HepG2 (cell line): ENCODE data around the gene TAF6. TPM values are rescaled to one million over a fixed set of nuclear protein-coding genes. Genes with fewer than 3 reads are reported as not detected.
A peak's percentile ranks its signal among the peaks of the same experiment; 100 is the strongest.

Source experiments
- FLYWCH1 ChIP-seq: sonication (generic); formaldehyde crosslinking; IDR thresholded peaks from 2 replicates; pipeline ENCODE4 v1.8.1; 2023; ENCODE audit warnings: mild to moderate bottlenecking, missing genetic modification reagents
- HMG20A ChIP-seq: IDR thresholded peaks from 2 replicates; pipeline ENCODE4 v1.6.1; 2016; ENCODE audit warnings: borderline replicate concordance
- MYC ChIP-seq: sonication (generic); formaldehyde crosslinking; IDR thresholded peaks from 2 replicates; pipeline ENCODE4 v1.9.0; 2021; ENCODE audit warnings: missing genetic modification reagents, borderline replicate concordance
- NR2F6 ChIP-seq, 2 experiments: IDR thresholded peaks; 2 replicates each; pipeline ENCODE4 v1.6.1; 2016; ENCODE audit warnings: antibody characterized with exemption in 1 of 2, mild to moderate bottlenecking in 1 of 2
- NR3C1 ChIP-seq: sonication (generic); formaldehyde crosslinking; IDR thresholded peaks from 2 replicates; pipeline ENCODE4 v1.4.0; 2020; ENCODE audit warnings: missing genetic modification reagents
- ZNF235 ChIP-seq: sonication (generic); formaldehyde crosslinking; IDR thresholded peaks from 2 replicates; pipeline ENCODE4 v1.8.1; 2023; ENCODE audit warnings: mild to moderate bottlenecking, missing genetic modification reagents, borderline replicate concordance
- ZNF337 ChIP-seq: sonication (generic); formaldehyde crosslinking; IDR thresholded peaks from 2 replicates; pipeline ENCODE4 v1.5.1; 2020; ENCODE audit warnings: missing genetic modification reagents, low read depth, mild to moderate bottlenecking, borderline replicate concordance
- ZNF703 ChIP-seq: sonication (generic); formaldehyde crosslinking; IDR thresholded peaks from 2 replicates; pipeline ENCODE4 v1.5.1; 2020; ENCODE audit warnings: missing genetic modification reagents, mild to moderate bottlenecking, moderate library complexity, borderline replicate concordance
- ZNF780A ChIP-seq: sonication (generic); formaldehyde crosslinking; IDR thresholded peaks from 2 replicates; pipeline ENCODE4 v1.8.0; 2022; ENCODE audit warnings: mild to moderate bottlenecking, missing genetic modification reagents, moderate library complexity
- polyA plus RNA-seq, 8 experiments: library from polyadenylated mRNA; depleted of rRNA in 3 of 8; stranded (reverse) in 7 of 8; unstranded in 1 of 8; fragments of >200 nt; fragmentation: Illumina TruSeq in 4 of 8; extraction: Trizol in 4 of 8; gene quantifications; 2 replicates each; pipeline versions ENCODE4 v1.2.1 to v1.2.3, GENCODE V29; 2011 to 2016; ENCODE audit warnings: low read depth in 4 of 8, missing spikeins in 1 of 8, mixed read lengths in 1 of 8; ENCODE audit not compliant: insufficient read depth in 1 of 8
- total RNA-seq, 5 experiments: library from RNA; depleted of rRNA; stranded (reverse); fragments of >200 nt; fragmentation: Illumina TruSeq; extraction: Trizol; gene quantifications; 2 replicates each; pipeline ENCODE4 v1.2.3, GENCODE V29; 2016; ENCODE audit warnings: low read depth in 1 of 5
- TF ChIP-seq, protein P1 (sequence below): sonication (generic); formaldehyde crosslinking; IDR thresholded peaks from 2 replicates; pipeline ENCODE4 v1.4.0; 2020; ENCODE audit warnings: missing genetic modification reagents, borderline replicate concordance
- TF ChIP-seq, protein P2 (sequence below), 2 experiments: fragments of 450-650 bp in 1 of 2; sonication (generic) in 1 of 2; formaldehyde crosslinking in 1 of 2; IDR thresholded peaks; 2 replicates each; pipeline versions ENCODE4 v1.6.1 to v1.8.0; 2016 to 2022; ENCODE audit warnings: antibody characterized with exemption in 1 of 2, mild to moderate bottlenecking in 1 of 2, missing genetic modification reagents in 1 of 2
- TF ChIP-seq, protein P3 (sequence below): sonication (generic); formaldehyde crosslinking; IDR thresholded peaks from 2 replicates; pipeline ENCODE4 v1.4.0; 2020; ENCODE audit warnings: mild to moderate bottlenecking, low read depth, missing genetic modification reagents

Gene TAF6
- total and polyA plus RNA-seq, 2 of the 13 experiments (the other 11 are each of a cell fraction or from before 2014, with no cell fraction given) = 12.9 to 18.8 TPM

DNA sequence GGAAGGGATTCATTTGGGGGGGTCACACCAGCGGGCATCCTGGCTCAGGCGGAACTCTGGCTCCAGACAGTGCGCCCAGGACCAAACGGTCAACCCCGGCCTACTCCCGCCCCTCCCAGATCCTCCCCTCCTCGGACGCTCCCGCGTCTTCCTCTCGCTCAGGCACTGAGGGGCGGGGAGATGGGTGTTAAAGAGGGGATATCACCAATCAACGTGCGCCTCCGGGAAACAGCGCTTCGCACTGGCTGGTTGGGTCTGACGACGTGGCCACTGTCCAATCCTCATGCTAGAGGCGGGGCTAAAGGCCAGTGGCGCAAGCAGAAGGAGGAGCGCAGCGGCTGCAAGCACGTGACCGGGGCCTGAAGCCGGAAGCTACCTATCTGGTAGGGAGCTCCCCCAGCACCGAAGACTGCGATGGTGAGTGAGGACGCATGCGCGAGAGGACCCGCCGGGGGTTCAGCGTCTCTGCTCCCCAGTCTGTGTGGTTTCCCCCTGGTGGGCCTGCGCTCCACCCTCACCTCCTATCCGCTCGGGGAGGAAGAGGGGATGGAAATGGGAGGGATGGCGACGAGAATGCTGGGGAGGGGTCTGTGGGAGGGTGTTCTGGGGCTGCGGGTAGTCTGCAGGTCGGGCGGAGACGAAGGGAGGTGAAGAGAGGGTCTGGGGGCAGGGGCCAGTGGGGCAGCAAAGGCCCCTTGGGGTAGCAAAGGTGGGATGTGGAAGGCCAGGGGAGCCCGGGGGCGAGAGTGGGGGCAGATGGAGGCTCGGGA lies 29.6 kb upstream of the TAF6 start, which contains the start of gene LAMTOR4 (continued):
- TF ChIP-seq, protein P1, sequence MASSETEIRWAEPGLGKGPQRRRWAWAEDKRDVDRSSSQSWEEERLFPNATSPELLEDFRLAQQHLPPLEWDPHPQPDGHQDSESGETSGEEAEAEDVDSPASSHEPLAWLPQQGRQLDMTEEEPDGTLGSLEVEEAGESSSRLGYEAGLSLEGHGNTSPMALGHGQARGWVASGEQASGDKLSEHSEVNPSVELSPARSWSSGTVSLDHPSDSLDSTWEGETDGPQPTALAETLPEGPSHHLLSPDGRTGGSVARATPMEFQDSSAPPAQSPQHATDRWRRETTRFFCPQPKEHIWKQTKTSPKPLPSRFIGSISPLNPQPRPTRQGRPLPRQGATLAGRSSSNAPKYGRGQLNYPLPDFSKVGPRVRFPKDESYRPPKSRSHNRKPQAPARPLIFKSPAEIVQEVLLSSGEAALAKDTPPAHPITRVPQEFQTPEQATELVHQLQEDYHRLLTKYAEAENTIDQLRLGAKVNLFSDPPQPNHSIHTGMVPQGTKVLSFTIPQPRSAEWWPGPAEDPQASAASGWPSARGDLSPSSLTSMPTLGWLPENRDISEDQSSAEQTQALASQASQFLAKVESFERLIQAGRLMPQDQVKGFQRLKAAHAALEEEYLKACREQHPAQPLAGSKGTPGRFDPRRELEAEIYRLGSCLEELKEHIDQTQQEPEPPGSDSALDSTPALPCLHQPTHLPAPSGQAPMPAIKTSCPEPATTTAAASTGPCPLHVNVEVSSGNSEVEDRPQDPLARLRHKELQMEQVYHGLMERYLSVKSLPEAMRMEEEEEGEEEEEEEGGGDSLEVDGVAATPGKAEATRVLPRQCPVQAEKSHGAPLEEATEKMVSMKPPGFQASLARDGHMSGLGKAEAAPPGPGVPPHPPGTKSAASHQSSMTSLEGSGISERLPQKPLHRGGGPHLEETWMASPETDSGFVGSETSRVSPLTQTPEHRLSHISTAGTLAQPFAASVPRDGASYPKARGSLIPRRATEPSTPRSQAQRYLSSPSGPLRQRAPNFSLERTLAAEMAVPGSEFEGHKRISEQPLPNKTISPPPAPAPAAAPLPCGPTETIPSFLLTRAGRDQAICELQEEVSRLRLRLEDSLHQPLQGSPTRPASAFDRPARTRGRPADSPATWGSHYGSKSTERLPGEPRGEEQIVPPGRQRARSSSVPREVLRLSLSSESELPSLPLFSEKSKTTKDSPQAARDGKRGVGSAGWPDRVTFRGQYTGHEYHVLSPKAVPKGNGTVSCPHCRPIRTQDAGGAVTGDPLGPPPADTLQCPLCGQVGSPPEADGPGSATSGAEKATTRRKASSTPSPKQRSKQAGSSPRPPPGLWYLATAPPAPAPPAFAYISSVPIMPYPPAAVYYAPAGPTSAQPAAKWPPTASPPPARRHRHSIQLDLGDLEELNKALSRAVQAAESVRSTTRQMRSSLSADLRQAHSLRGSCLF (CRISPR knock-in tag) = no peak
- no peak for TF ChIP-seq ZNF235 (CRISPR knock-in tag)
- no peak for TF ChIP-seq NR3C1 (CRISPR knock-in tag)
- no peak for TF ChIP-seq NR2F6 (IDR thresholded peaks at IDR 0.05)
- peak; percentile 35 for TF ChIP-seq NR2F6 (CRISPR knock-in tag; IDR thresholded peaks at IDR 0.05)
- no peak for TF ChIP-seq ZNF703 (CRISPR knock-in tag)
- peak; percentile 75; the same call in 1 of the 2 replicates for TF ChIP-seq MYC (CRISPR knock-in tag)
- no peak for TF ChIP-seq FLYWCH1 (CRISPR knock-in tag)
- peak; percentile 39; the same call in 1 of the 2 replicates for TF ChIP-seq ZNF337 (CRISPR knock-in tag)
- TF ChIP-seq, protein P2, sequence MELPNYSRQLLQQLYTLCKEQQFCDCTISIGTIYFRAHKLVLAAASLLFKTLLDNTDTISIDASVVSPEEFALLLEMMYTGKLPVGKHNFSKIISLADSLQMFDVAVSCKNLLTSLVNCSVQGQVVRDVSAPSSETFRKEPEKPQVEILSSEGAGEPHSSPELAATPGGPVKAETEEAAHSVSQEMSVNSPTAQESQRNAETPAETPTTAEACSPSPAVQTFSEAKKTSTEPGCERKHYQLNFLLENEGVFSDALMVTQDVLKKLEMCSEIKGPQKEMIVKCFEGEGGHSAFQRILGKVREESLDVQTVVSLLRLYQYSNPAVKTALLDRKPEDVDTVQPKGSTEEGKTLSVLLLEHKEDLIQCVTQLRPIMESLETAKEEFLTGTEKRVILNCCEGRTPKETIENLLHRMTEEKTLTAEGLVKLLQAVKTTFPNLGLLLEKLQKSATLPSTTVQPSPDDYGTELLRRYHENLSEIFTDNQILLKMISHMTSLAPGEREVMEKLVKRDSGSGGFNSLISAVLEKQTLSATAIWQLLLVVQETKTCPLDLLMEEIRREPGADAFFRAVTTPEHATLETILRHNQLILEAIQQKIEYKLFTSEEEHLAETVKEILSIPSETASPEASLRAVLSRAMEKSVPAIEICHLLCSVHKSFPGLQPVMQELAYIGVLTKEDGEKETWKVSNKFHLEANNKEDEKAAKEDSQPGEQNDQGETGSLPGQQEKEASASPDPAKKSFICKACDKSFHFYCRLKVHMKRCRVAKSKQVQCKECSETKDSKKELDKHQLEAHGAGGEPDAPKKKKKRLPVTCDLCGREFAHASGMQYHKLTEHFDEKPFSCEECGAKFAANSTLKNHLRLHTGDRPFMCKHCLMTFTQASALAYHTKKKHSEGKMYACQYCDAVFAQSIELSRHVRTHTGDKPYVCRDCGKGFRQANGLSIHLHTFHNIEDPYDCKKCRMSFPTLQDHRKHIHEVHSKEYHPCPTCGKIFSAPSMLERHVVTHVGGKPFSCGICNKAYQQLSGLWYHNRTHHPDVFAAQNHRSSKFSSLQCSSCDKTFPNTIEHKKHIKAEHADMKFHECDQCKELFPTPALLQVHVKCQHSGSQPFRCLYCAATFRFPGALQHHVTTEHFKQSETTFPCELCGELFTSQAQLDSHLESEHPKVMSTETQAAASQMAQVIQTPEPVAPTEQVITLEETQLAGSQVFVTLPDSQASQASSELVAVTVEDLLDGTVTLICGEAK (IDR thresholded peaks at IDR 0.05) = no peak
- TF ChIP-seq, protein P2 (CRISPR knock-in tag; IDR thresholded peaks at IDR 0.05) = no peak
- TF ChIP-seq, protein P3, sequence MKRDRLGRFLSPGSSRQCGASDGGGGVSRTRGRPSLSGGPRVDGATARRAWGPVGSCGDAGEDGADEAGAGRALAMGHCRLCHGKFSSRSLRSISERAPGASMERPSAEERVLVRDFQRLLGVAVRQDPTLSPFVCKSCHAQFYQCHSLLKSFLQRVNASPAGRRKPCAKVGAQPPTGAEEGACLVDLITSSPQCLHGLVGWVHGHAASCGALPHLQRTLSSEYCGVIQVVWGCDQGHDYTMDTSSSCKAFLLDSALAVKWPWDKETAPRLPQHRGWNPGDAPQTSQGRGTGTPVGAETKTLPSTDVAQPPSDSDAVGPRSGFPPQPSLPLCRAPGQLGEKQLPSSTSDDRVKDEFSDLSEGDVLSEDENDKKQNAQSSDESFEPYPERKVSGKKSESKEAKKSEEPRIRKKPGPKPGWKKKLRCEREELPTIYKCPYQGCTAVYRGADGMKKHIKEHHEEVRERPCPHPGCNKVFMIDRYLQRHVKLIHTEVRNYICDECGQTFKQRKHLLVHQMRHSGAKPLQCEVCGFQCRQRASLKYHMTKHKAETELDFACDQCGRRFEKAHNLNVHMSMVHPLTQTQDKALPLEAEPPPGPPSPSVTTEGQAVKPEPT = peak; percentile 75; the same call in 1 of the 2 replicates
- no peak for TF ChIP-seq ZNF780A (CRISPR knock-in tag)
- no peak for TF ChIP-seq HMG20A (CRISPR knock-in tag)
